GM19238 (cell line): ENCODE results near the gene OR2T10.
"Not testable (repeated sequence)": the region's sequence is repeated elsewhere in the genome, so short reads cannot be mapped to it uniquely, and the experiment has no call there.

Source experiments
- DNase-seq: peaks from one replicate; pipeline ENCODE4 v3.0.0; 2011; ENCODE audit warnings: low spot score; ENCODE audit not compliant: insufficient read length

OR2T10 gene, protein sequence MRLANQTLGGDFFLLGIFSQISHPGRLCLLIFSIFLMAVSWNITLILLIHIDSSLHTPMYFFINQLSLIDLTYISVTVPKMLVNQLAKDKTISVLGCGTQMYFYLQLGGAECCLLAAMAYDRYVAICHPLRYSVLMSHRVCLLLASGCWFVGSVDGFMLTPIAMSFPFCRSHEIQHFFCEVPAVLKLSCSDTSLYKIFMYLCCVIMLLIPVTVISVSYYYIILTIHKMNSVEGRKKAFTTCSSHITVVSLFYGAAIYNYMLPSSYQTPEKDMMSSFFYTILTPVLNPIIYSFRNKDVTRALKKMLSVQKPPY

GRCh38 chr1:248597589-248597988, at the start of gene OR2T10:
TSS of gene OR2T10 (minus strand) at chr1:248597700. CDS start at chr1:248593768, 3,932 bp downstream.
- no peak for DNase-seq

- not testable (repeated sequence) for DNase-seq
Measured at GRCh38 chr1:248645178-248645577, 47.7 kb upstream of the OR2T10 start, which contains the start of gene OR2T35. TSS of gene OR2T35 (minus strand) at chr1:248645278. CDS start at chr1:248639258, 6,020 bp downstream.

GRCh38 chr1:248642971-248643651, 45.6 kb upstream of the OR2T10 start:
- DNase-seq, result not testable (repeated sequence)

DNA sequence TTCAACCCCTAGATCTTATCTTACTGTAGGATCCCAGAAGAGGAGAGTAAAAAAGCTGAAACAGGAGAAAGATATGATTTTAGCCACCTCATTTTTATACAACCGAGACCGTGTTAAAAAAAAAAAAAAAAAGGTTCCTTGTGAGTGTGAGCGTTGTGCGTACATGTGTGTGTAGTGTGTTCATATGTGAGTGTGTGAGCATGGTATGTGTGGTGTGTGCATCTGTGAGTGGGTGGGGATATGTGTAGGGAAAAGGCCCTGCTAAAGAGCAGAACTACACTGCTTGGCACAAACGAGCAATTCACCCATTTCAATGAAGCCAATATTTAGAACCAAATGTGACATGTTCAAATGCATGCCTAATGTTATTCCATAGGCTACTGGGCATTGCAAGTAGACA, 44.1 kb upstream of the OR2T10 start:
- not testable (repeated sequence) for DNase-seq

- DNase-seq, result not testable (repeated sequence)
Measured at GRCh38 chr1:248640906-248641305, 43.4 kb upstream of the OR2T10 start.

DNA sequence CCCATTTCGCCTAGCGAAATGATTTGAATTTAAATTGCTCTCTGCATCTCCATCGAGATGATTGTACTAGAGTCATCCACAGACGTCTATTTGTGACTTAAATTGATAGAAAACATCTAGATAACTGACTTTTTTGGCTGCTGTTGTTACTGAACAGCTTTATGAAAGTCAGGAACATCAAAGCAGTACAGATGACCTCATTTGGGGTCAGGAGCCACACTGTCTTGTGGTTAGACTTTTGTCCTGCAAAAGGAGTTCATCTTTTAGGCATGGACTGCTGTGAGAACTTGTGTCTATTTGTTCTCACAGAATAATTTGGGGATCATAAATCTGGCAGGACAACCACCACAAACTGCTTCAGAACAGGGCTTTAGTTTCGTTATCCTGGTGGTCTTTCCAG, 42.2 kb upstream of the OR2T10 start:
- not testable (repeated sequence) for DNase-seq

DNA sequence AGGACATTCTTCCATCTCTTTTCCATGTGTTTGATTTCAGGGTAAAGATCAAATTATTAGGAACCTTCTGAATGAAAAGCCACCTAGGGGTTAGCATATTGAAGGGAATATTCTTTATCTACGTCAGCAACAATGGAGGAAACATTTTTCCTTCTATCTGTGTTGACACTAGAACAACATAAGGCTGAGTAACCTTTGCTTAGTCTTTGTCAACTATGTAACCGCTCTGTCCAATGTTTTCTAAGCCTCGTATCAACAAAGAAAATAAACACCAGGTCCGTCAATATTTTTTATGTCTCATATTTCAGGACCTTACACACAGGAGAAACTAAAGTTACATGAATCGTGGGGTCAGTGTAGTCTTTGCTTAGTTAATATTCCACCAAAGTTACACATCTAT, 39.1 kb upstream of the OR2T10 start:
- not testable (repeated sequence) for DNase-seq

GRCh38 chr1:248634991-248635390, 37.5 kb upstream of the OR2T10 start, which contains the start of gene OR2T11:
TSS of gene OR2T11 (minus strand) at chr1:248635091. CDS start at chr1:248627128, 7,963 bp downstream.
- not testable (repeated sequence) for DNase-seq

DNA sequence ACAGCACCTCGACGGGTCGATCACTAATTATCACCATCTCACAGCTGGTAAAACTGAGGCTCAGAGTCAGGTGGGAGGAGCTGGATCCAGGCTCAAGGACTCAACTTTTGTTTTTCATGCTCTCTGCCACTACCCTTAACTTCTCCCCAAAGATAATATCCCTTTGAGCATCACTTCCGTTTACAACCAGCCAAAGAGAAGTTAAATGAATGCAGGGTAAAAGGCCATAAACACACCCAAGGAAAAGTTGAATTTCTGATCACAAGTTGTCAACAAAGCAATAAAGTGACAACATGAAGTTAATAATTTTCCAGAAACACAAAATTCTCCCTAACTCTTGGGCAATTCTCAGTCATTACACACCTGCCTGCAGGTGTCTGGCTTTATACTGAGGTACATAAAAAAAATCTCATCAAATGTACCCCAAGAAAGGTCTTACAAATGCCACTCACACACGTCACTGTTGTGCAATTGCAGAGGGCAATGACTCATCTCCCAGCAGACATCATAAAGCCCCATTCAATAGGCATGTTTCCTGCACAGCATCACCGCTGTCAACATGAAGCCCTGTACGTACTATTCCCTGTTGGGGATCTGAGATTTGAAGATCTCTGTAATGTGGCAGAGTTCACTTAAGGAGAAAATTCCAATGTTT, 34.0 kb upstream of the OR2T10 start:
- DNase-seq, result no peak

GRCh38 chr1:248630551-248630950, 33.1 kb upstream of the OR2T10 start:
- DNase-seq, result no peak

- DNase-seq, result peak; percentile 32
Measured at GRCh38 chr1:248627971-248628844, 30.7 kb upstream of the OR2T10 start.

GRCh38 chr1:248625971-248626370, 28.5 kb upstream of the OR2T10 start:
- no peak for DNase-seq

DNA sequence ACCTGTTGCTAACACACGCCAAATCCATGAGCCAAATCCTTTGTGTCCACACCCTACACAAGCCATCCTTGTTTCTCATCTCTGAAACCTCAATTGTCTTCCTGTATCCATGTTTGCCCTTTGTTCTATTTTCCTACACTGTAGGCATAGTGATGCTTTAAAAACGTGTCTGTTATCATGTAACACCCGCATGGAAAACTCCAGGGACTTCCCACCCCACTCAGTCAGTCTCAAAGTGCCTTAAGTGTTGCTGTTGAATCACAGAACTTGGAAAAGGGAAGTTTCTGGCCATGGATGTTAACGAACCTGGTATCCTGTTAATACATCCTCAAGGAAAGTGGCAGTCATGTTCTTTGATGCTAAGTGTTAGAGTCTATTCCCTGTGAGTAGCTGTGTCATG, 27.7 kb upstream of the OR2T10 start:
- no peak for DNase-seq

DNA sequence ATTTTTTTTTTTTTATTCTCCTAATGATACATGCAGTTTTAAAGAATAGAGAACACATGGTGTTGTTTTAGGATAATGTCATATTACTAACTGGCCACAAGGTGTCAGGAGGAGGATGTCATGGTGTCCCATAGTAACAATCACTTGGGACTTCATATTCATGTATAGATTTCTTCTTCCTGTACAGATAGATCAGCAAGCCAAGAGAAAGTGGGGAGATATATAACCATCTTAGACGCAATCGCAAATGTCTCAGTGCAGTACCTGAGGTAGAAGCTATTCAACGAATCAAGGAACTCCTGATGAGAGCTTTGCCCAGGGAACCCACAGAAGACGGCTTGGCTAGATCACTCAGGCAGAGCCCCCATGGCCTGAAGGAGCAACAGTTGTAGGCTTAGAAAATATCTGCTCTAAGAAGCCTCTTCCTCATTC, 25.1 kb upstream of the OR2T10 start:
- DNase-seq, result peak; percentile 35

GRCh38 chr1:248621770-248622169, 24.3 kb upstream of the OR2T10 start:
- no peak for DNase-seq

DNA sequence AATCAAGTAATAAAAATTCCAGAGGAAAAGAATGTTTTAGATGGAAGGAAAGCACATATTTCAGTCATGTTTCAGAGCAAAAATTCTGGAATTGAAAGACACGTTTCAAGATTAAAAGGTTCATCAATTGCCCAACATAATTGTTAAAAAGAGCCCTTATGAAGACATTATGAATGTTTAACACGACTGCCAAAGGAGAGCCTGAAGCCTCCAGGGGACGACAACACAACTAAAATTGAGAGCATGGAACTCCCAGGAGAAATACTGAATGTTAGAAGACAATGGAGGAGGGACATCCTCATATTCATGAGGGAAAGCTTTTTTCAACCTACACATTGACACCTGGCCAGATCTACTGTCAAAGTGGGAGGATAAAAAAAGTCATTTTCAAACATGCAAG, 21.4 kb upstream of the OR2T10 start:
- DNase-seq, result no peak

- DNase-seq, result no peak
Measured at GRCh38 chr1:248618119-248618518, 20.6 kb upstream of the OR2T10 start.

DNA sequence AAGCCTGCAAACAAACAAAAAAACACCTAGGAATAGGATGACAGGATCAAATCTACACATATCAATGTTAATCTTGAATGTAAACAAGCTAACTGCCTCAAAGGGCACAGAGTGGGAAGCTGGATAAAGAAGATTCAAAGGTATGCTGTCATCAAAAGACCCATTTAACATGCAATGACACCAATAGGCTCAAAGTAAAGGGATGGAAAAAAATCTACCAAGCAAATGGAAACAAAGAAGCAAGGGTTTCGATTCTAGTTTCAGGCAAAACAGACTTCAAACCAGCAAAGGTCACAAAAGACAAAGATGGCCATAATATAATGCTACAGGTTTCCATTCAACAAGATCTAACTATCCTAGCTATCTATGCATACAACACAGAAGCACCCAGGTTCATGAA, 16.2 kb upstream of the OR2T10 start:
- DNase-seq, result no peak

GRCh38 chr1:248611883-248612414, 14.4 kb upstream of the OR2T10 start:
- no peak for DNase-seq

DNA sequence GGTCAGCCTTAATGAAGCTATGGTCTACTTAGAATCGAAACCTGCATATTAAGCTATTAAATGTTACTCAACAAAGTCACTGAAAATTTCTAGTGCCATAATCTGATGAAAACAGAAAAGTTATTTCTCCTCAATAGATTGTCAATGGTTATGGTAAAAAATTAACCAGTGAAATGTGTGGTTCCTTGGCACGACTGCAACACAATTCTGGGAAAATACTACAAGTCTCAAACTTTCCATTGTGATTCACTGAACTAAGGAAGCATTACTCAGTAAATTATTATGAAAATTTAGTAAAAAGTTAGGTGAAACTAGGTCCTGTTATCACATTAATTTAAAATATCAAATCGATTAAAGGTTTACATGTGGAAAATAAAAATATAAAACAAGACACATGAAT, 12.8 kb upstream of the OR2T10 start:
- DNase-seq, result no peak

- no peak for DNase-seq
Measured at GRCh38 chr1:248599396-248599795, 1.9 kb upstream of the OR2T10 start.
